Measurements from ENCODE around the gene PRRC2B. TPM values are rescaled to one million over a fixed set of nuclear protein-coding genes. Genes with fewer than 3 reads are reported as not detected.

Gene PRRC2B
- total and polyA plus RNA-seq, 9 donors: 86.7 to 319 (median 234) TPM

DNA sequence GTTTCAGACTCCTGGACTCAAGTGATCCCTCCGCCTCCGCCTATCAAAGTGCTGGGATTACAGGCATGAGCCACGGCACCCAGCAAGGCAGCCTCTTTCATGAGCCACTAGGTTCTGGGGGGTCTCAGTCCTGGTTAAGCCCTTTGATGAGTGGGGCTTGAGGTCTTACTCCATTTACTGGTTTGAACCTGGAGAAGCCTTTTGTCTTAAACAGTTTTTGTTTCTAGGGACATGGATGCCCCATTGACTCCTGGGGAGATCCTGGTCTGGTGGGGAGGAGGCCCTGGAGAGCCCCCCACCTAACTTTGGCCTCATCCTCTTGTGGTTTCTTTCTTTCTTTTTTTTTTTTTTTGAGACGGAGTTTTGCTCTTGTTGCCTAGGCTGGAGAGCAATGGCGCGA, 6.7 kb downstream of the PRRC2B start:
- H3K27ac ChIP-seq: no peak overlapping the region
- no peaks in the 10 kb centered on the region for H3K36me3 ChIP-seq
- H3K4me3 ChIP-seq: no peak overlapping the region
- no peaks in the 10 kb centered on the region for H3K9me3 ChIP-seq
- WGBS, 3 donors: 83 to 93% (median 89%) methylated on average over 6 of the region's 6 CpGs
- intact Hi-C loops (cut with DNase I): loop anchor here in 1 of 4 donors (10.0 kb wide), 1 partner anchor 74 kb away; no protein-coding TSS in a partner anchor
- TF ChIP-seq, protein P1, sequence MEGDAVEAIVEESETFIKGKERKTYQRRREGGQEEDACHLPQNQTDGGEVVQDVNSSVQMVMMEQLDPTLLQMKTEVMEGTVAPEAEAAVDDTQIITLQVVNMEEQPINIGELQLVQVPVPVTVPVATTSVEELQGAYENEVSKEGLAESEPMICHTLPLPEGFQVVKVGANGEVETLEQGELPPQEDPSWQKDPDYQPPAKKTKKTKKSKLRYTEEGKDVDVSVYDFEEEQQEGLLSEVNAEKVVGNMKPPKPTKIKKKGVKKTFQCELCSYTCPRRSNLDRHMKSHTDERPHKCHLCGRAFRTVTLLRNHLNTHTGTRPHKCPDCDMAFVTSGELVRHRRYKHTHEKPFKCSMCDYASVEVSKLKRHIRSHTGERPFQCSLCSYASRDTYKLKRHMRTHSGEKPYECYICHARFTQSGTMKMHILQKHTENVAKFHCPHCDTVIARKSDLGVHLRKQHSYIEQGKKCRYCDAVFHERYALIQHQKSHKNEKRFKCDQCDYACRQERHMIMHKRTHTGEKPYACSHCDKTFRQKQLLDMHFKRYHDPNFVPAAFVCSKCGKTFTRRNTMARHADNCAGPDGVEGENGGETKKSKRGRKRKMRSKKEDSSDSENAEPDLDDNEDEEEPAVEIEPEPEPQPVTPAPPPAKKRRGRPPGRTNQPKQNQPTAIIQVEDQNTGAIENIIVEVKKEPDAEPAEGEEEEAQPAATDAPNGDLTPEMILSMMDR (IDR thresholded peaks at IDR 0.05): no peak
- TF ChIP-seq POLR2A (IDR thresholded peaks at IDR 0.05): no peak
- TF ChIP-seq EP300 (IDR thresholded peaks at IDR 0.05): no peak
- H3K27me3 ChIP-seq: no peaks in the 10 kb centered on the region
- H3K4me1 ChIP-seq (ENCODE audit: insufficient read depth): peaks cover 37% of the 10 kb centered on the region
- DNase-seq: no peak

- Histone ChIP-seq H3K27ac (peak overlapping the region in 1 of 2 donors; percentile 51), H3K4me3 (no peak overlapping the region), H3K4me1 (ENCODE audit: insufficient read depth) (peaks cover 42% of the 10 kb centered on the region), H3K27me3 (no peaks in the 10 kb centered on the region), H3K9me3 (no peaks in the 10 kb centered on the region), H3K36me3 (no peaks in the 10 kb centered on the region)
- TF ChIP-seq, protein P1 (IDR thresholded peaks at IDR 0.05): no peak
- TF ChIP-seq POLR2A (IDR thresholded peaks at IDR 0.05): no peak
- no peak for TF ChIP-seq EP300 (IDR thresholded peaks at IDR 0.05)
- 75 to 80% (median 76%) methylated on average over 6 of the region's 6 CpGs for WGBS, 3 donors
- intact Hi-C loops (cut with DNase I): loop anchor here in 1 of 4 donors (10.0 kb wide), 1 partner anchor 73 kb away; no protein-coding TSS in a partner anchor
- no peak for DNase-seq
Observed at GRCh38 chr9:131402073-131402472, 8.2 kb downstream of the PRRC2B start.

DNA sequence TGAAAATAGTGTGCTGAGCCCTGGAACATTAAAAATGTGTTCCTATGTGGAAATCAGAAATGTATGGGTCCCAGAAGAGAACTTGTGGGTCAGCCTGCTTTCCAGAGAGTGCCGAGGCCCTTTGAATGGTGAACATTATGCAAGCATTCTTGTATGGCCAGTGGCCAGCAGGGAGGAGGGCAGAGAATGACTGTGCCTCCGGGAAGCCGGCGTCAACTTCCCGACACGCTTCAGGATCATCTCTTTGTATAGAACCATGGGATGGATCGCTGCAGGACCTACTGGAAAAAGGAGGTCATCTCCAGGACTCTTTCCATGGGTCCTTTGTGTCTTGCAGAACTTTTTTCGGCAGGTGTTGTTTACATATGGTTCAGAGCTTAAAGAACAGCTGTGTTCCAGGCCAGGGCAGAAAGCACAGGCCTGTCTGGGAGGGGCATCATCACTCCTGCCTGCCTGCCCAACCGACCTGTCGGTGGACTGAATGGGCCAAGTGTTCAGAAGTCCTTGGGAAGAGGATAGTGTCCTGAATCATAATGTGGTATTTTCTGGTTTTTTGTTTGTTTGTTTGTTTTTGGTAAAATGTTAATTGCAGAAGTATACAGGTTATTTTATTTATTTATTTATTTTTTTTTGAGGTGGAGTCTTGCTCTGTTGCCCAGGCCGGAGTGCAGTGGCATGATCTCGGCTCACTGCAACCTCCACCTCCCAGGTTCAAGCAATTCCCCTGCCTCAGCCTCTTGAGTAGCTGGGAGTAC, 9.0 kb downstream of the PRRC2B start:
- H3K36me3 ChIP-seq: no peaks in the 10 kb centered on the region
- H3K4me3 ChIP-seq: no peak overlapping the region
- no peaks in the 10 kb centered on the region for H3K27me3 ChIP-seq
- intact Hi-C loops (cut with DNase I): loop anchor here in 1 of 4 donors (10.0 kb wide), 1 partner anchor 72 kb away; no protein-coding TSS in a partner anchor
- TF ChIP-seq POLR2A (IDR thresholded peaks at IDR 0.05) (no peak), EP300 (IDR thresholded peaks at IDR 0.05) (peak; percentile 94)
- peak overlapping the region in 1 of 2 donors; percentile 51 for H3K27ac ChIP-seq
- peak; percentile 77 to 93 (median 83) for DNase-seq
- no peaks in the 10 kb centered on the region for H3K9me3 ChIP-seq
- 17 to 27% (median 20%) methylated on average over 12 of the region's 12 CpGs for WGBS, 3 donors
- H3K4me1 ChIP-seq (ENCODE audit: insufficient read depth): peaks cover 49% of the 10 kb centered on the region

- 91 to 93% (median 93%) methylated on average over 6 of the region's 6 CpGs for WGBS, 3 donors
- Histone ChIP-seq H3K9me3 (no peaks in the 10 kb centered on the region), H3K36me3 (no peaks in the 10 kb centered on the region), H3K4me1 (ENCODE audit: insufficient read depth) (peaks cover 47% of the 10 kb centered on the region), H3K4me3 (no peak overlapping the region), H3K27ac (peak overlapping the region in 1 of 2 donors; percentile 51), H3K27me3 (no peaks in the 10 kb centered on the region)
- intact Hi-C loops (cut with DNase I): loop anchor here in 1 of 4 donors (10.0 kb wide), 1 partner anchor 71 kb away; no protein-coding TSS in a partner anchor
- DNase-seq: no peak
- TF ChIP-seq, protein P1 (IDR thresholded peaks at IDR 0.05): no peak
- no peak for TF ChIP-seq POLR2A (IDR thresholded peaks at IDR 0.05)
- no peak for TF ChIP-seq EP300 (IDR thresholded peaks at IDR 0.05)
Observed at GRCh38 chr9:131403493-131403773, 9.5 kb downstream of the PRRC2B start.

DNA sequence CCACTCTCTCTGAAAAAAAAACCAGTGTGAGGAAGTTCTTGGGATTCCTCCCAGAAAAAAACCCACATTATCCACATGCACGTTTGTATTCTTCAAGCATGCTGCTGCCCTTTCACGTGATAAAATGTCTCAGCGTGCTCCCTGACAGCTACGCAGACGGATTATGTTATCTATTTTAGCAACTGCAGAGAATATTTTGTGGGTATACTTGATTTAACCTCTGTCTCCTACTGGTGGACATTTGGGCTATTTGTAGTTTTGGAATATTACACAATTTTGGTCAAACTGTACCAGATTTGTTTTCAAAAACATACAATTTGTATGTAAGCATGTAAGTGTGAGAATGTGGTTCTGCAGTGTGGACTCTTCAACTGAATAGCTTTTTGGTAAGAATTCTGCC, 10.7 kb downstream of the PRRC2B start:
- TF ChIP-seq, protein P1 (IDR thresholded peaks at IDR 0.05): no peak
- no peak for TF ChIP-seq POLR2A (IDR thresholded peaks at IDR 0.05)
- TF ChIP-seq EP300 (IDR thresholded peaks at IDR 0.05): no peak
- H3K27ac ChIP-seq: peak overlapping the region in 1 of 2 donors; percentile 51

More for the DNA sequence above, 10.7 kb downstream of the PRRC2B start:
- WGBS, 3 donors: 4 to 12% (median 7%) methylated on average over 5 of the region's 5 CpGs
- no peak for DNase-seq
- Histone ChIP-seq H3K27me3 (no peaks in the 10 kb centered on the region), H3K36me3 (no peaks in the 10 kb centered on the region), H3K4me3 (no peak overlapping the region), H3K4me1 (ENCODE audit: insufficient read depth) (peaks cover 47% of the 10 kb centered on the region), H3K9me3 (no peaks in the 10 kb centered on the region)
- intact Hi-C loops (cut with DNase I): loop anchor here in 1 of 4 donors (10.0 kb wide), 1 partner anchor 70 kb away; no protein-coding TSS in a partner anchor

Data from ovary (tissue), 9 donors.